ENCODE data around the gene MACROD2. TPM values are rescaled to one million over a fixed set of nuclear protein-coding genes. Genes with fewer than 3 reads are reported as not detected.

The MACROD2 gene
- total RNA-seq, 4 donors from 2014 or later: 8.7 to 17.8 (median 10.8) TPM

DNA sequence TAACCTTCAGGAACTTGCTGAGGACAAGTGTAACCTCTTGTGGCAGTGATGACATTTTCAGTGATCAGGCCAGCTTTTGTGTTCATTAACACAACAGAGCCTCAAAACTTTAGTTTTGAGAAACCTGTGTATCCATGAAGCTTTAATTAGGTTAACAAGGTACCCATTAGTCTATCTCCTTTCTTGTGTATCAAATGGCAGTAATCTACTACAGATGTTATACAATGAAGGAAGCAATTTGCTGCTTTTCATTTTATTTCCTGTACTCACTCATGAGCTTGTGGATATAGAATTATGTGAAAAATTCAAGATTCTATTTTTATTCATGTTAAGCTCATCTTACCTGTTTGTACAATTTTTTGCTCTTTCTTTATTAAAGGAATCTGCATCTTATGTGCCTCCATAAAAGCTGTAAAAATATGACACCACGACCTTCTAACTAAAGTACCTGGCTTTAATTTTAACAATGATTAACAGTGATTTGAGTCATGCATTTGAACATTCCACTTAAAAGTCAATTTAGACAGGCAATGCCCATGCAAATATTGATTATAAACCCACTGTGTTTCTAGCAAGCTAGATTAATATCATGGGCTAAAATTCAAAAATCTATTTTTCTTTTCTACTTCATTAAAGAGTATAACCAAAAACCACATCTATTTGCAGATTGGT is 1680.6 kb downstream of the MACROD2 start:
- no peaks in the 10 kb centered on the region for H3K4me1 ChIP-seq

DNA sequence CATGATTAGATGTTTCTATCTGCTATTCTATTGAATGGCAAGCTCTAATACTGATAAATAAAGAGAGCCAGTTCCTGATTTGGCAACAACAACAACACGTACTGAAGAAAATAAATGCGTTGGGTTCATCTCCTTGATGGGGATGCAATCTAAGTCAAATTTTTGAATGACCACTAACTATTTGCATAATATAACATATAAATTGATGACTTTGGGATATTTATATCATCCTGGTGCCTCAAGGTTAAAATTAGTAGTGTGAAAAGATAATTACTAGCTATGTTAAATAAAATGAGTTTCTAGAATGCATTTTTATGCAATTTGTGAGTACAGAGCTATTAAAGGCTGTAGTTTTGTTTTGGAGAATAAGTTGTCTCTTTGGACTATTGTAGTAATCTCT is 1681.5 kb downstream of the MACROD2 start:
- H3K4me1 ChIP-seq: no peaks in the 10 kb centered on the region
- H3K36me3 ChIP-seq: no peaks in the 10 kb centered on the region

More for the DNA sequence above, 1680.6 kb downstream of the MACROD2 start:
- H3K9me3 ChIP-seq: no peaks in the 10 kb centered on the region
- 80 to 87% methylated on average over 1 of the region's 1 CpG for WGBS, 2 donors
- no peak for DNase-seq
- no peak overlapping the region for H3K27ac ChIP-seq
- no peaks in the 10 kb centered on the region for H3K27me3 ChIP-seq
- intact Hi-C loops (cut with DNase I): no loop called here
- TF ChIP-seq, protein P1, sequence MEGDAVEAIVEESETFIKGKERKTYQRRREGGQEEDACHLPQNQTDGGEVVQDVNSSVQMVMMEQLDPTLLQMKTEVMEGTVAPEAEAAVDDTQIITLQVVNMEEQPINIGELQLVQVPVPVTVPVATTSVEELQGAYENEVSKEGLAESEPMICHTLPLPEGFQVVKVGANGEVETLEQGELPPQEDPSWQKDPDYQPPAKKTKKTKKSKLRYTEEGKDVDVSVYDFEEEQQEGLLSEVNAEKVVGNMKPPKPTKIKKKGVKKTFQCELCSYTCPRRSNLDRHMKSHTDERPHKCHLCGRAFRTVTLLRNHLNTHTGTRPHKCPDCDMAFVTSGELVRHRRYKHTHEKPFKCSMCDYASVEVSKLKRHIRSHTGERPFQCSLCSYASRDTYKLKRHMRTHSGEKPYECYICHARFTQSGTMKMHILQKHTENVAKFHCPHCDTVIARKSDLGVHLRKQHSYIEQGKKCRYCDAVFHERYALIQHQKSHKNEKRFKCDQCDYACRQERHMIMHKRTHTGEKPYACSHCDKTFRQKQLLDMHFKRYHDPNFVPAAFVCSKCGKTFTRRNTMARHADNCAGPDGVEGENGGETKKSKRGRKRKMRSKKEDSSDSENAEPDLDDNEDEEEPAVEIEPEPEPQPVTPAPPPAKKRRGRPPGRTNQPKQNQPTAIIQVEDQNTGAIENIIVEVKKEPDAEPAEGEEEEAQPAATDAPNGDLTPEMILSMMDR (IDR thresholded peaks at IDR 0.05): no peak
- TF ChIP-seq POLR2A (IDR thresholded peaks at IDR 0.05): no peak
- H3K4me3 ChIP-seq (replicated peaks in 1 of 3): no peak overlapping the region
- no peaks in the 10 kb centered on the region for H3K36me3 ChIP-seq

DNA sequence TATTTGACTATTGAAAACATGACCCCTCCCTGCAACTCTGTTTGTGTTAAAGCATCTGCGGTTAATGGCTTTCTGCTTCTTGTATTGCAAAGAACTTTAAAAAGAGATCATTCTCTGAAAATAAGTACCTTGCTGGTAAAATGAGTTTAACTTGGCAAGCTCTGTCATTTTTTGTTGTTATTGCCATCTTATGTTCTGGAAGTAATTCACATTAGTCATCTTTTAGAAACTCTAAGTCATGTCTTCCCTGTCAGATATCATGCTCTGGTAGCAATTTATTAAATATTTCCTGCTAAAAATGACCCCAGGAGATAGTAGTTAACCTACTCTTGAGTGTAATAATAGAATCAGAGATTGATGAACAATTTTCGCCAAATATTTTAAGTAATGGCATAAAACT is 1687.4 kb downstream of the MACROD2 start:
- Histone ChIP-seq H3K9me3 (no peaks in the 10 kb centered on the region), H3K36me3 (no peaks in the 10 kb centered on the region), H3K4me1 (no peaks in the 10 kb centered on the region), H3K27me3 (no peaks in the 10 kb centered on the region), H3K27ac (no peak overlapping the region), H3K4me3 (replicated peaks in 1 of 3) (no peak overlapping the region)
- TF ChIP-seq POLR2A (IDR thresholded peaks at IDR 0.05): no peak
- TF ChIP-seq, protein P1 (IDR thresholded peaks at IDR 0.05): no peak
- DNase-seq: no peak
- 81 to 83% methylated on average over 2 of the region's 2 CpGs for WGBS, 2 donors
- intact Hi-C loops (cut with DNase I): no loop called here

More for the DNA sequence above, 1681.5 kb downstream of the MACROD2 start:
- TF ChIP-seq, protein P1 (IDR thresholded peaks at IDR 0.05): no peak
- TF ChIP-seq POLR2A (IDR thresholded peaks at IDR 0.05): no peak
- intact Hi-C loops (cut with DNase I): no loop called here
- H3K4me3 ChIP-seq (replicated peaks in 1 of 3): no peak overlapping the region
- WGBS, 2 donors: 92 to 93% methylated on average over 2 of the region's 2 CpGs
- H3K9me3 ChIP-seq: no peaks in the 10 kb centered on the region
- H3K27me3 ChIP-seq: no peaks in the 10 kb centered on the region
- DNase-seq: no peak
- no peak overlapping the region for H3K27ac ChIP-seq

DNA sequence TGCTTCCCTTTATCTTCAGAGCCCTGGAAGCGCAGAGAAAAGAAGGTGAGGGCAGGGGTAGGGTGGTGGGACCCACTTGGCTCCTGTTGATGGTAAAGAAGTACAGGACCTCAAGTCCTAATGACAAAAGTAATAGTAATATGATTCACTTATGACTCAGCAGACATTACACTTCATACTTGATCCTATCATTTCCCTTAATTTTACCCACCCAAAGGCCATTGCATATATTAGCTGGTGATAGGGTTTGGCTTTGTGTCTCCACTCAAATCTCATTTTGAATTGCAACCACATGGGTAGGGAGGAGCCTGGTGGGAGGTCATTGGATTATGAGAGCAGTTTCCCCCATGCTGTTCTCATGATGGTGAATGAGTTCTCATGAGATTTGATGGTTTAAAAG is 1697.3 kb downstream of the MACROD2 start:
- Histone ChIP-seq H3K36me3 (no peaks in the 10 kb centered on the region), H3K27ac (no peak overlapping the region), H3K9me3 (no peaks in the 10 kb centered on the region), H3K4me1 (no peaks in the 10 kb centered on the region), H3K27me3 (no peaks in the 10 kb centered on the region), H3K4me3 (replicated peaks in 1 of 3) (no peak overlapping the region)
- no peak for DNase-seq
- 89 to 96% methylated on average over 1 of the region's 1 CpG for WGBS, 2 donors
- intact Hi-C loops (cut with DNase I): no loop called here
- TF ChIP-seq, protein P1 (IDR thresholded peaks at IDR 0.05): no peak
- no peak for TF ChIP-seq POLR2A (IDR thresholded peaks at IDR 0.05)

DNA sequence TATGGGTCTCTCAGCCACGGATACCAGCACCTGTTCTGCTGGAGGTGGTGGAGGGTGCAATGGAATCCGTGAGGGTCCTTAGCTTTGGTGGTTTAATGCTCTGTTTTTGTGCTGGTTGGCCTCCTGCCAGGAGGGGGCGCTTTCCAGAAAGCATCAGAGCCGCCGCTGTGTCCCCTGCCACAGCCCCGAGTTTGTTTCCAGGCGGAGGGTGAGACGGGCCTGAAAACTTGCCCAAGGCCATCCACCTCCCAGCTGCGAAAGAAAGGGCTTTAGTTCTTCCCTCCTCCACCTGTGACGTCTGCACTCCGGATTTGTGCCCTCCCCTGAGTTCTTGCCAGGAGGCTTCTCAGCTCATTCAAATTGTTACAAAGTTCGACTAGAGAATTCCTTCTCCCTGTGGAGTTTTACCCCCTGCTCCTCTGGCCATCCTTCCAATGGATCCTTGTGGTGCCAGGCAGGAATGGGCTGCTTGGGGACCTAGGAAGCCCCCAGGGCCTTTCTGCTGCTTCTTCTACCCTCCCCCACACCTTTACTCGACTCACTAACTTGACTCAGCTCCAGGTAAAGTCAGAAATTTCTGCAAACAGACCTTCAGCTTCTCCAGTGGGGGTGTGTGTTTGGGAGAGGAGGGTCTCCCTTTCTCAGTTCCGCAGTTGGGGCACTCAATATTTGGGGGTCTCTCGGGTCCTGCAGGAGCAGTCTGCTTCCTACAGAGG is 1704.3 kb downstream of the MACROD2 start:
- Histone ChIP-seq H3K9me3 (no peaks in the 10 kb centered on the region), H3K27ac (no peak overlapping the region), H3K4me1 (no peaks in the 10 kb centered on the region), H3K4me3 (replicated peaks in 1 of 3) (no peak overlapping the region), H3K36me3 (no peaks in the 10 kb centered on the region), H3K27me3 (no peaks in the 10 kb centered on the region)
- WGBS, 2 donors: 90 to 93% methylated on average over 15 of the region's 15 CpGs
- DNase-seq: no peak
- intact Hi-C loops (cut with DNase I): no loop called here
- TF ChIP-seq POLR2A (IDR thresholded peaks at IDR 0.05): no peak
- TF ChIP-seq, protein P1 (IDR thresholded peaks at IDR 0.05): no peak
